Caco-2 (cell line): ENCODE measurements around the gene RALGAPA2. TPM values are rescaled to one million over a fixed set of nuclear protein-coding genes. Genes with fewer than 3 reads are reported as not detected.

ENCODE experiments used
- BruUV-seq: library from RNA; stranded (reverse); fragments of 400-500 nt; replicated peaks from 2 replicates; lab custom pipeline; 2021; lab: Mats Ljungman, UMichigan
- CTCF ChIA-PET: fragments of 300-600 bp; sonication (Branson Sonifier 250); formaldehyde crosslinking; loops from one replicate; lab custom pipeline; 2022; ENCODE audit warnings: antibody characterized with exemption; lab: Charles Lee
- POLR2A ChIA-PET: fragments of 300-600 bp; sonication (Branson Sonifier 250); formaldehyde crosslinking; loops from one replicate; lab custom pipeline; 2022; ENCODE audit warnings: antibody characterized with exemption; lab: Charles Lee
- DNase-seq, 2 experiments: peaks; one replicate each; pipeline versions ENCODE4 v3.0.0 to v3.0.0-alpha.2; 2020 to 2022
- H3K27me3 ChIP-seq: replicated peaks from 2 replicates; pipeline ENCODE4 v1.6.0; 2011; ENCODE audit warnings: low read length; ENCODE audit not compliant: control insufficient read depth, insufficient read depth
- H3K36me3 ChIP-seq: 2 replicates; pipeline ENCODE4 v1.5.1; 2011; ENCODE audit warnings: low read length; ENCODE audit not compliant: control insufficient read depth, insufficient read depth
- H3K4me1 ChIP-seq: fragments of 250-450 bp; sonication (Bioruptor Pico); 2 replicates; pipeline ENCODE4 v1.5.1; 2020; ENCODE audit warnings: mild to moderate bottlenecking
- H3K4me3 ChIP-seq: 2 replicates; pipeline ENCODE4 v1.5.1; 2011; ENCODE audit warnings: low read depth, mild to moderate bottlenecking, control low read depth, low read length
- H3K9me3 ChIP-seq: fragments of 250-450 bp; sonication (Bioruptor Pico); 2 replicates; pipeline ENCODE4 v1.5.1; 2020; ENCODE audit warnings: mild to moderate bottlenecking, moderate library complexity
- H3K27ac Mint-ChIP-seq: one replicate; pipeline ENCODE4 v1.8.0; 2022; ENCODE audit warnings: mixed read lengths; ENCODE audit not compliant: unreplicated experiment
- H3K27me3 Mint-ChIP-seq: one replicate; pipeline ENCODE4 v1.8.0; 2022; ENCODE audit warnings: mixed read lengths; ENCODE audit not compliant: insufficient read depth, unreplicated experiment
- H3K36me3 Mint-ChIP-seq: one replicate; pipeline ENCODE4 v1.8.0; 2022; ENCODE audit warnings: mild to moderate bottlenecking, mixed read lengths; ENCODE audit not compliant: insufficient read depth, unreplicated experiment
- H3K4me1 Mint-ChIP-seq: one replicate; pipeline ENCODE4 v1.8.0; 2022; ENCODE audit warnings: low read depth, mixed read lengths; ENCODE audit not compliant: unreplicated experiment
- H3K4me3 Mint-ChIP-seq: one replicate; pipeline ENCODE4 v1.8.0; 2022; ENCODE audit warnings: mild to moderate bottlenecking, moderate library complexity, mixed read lengths; ENCODE audit not compliant: unreplicated experiment
- H3K9me3 Mint-ChIP-seq: one replicate; pipeline ENCODE4 v1.8.0; 2022; ENCODE audit warnings: mixed read lengths; ENCODE audit not compliant: unreplicated experiment
- CTCF ChIP-seq, 2 experiments: fragments of 200-600 bp in 1 of 2; IDR thresholded peaks; 1 replicate in 1 of 2; 2 replicates in 1 of 2; pipeline versions ENCODE4 v1.5.1 to v1.8.0; 2011 to 2022; ENCODE audit warnings: antibody characterized with exemption in 1 of 2, control low read depth in 1 of 2, inconsistent platforms in 1 of 2, low read depth in 1 of 2, low read length in 1 of 2, mild to moderate bottlenecking in 1 of 2, moderate library complexity in 1 of 2; ENCODE audit not compliant: insufficient read depth in 1 of 2, severe bottlenecking in 1 of 2, unreplicated experiment in 1 of 2
- intact Hi-C: fragments of 100-400 bp; cut with micrococcal nuclease; formaldehyde crosslinking; loops from one replicate; pipeline ENCODE4 v1.10.0; 2022; ENCODE audit not compliant: unreplicated experiment
- total RNA-seq: library from RNA; stranded (reverse); gene quantifications from 2 replicates; pipeline ENCODE4 v1.2.3, GENCODE V29; 2022

The RALGAPA2 gene
- total RNA-seq, 1 experiment from 2014 or later, result 17.3 TPM

- ChIA-PET POLR2A (no interaction called here), CTCF (no interaction called here)
- no peak for TF ChIP-seq CTCF (IDR thresholded peaks at IDR 0.05; ENCODE audit: insufficient read depth in 1 of 2, low read depth in 1 of 2, low read length in 1 of 2, severe bottlenecking in 1 of 2, unreplicated experiment in 1 of 2)
- intact Hi-C loops, result no loop called here
- Mint-ChIP-seq H3K27ac (no peak overlapping the region), H3K4me3 (no peak overlapping the region), H3K27me3 (no peaks in the 10 kb centered on the region), H3K4me1 (no peaks in the 10 kb centered on the region), H3K9me3 (no peaks in the 10 kb centered on the region), H3K36me3 (peaks cover 13% of the 10 kb centered on the region)
- Histone ChIP-seq H3K4me1 (no peaks in the 10 kb centered on the region), H3K36me3 (peaks cover 3% of the 10 kb centered on the region; the same call in 1 of the 2 replicates), H3K27me3 (no peaks in the 10 kb centered on the region), H3K9me3 (no peaks in the 10 kb centered on the region), H3K4me3 (no peak overlapping the region)
- no TSS peak for BruUV-seq
- DNase-seq, result no peak
These were observed 73.6 kb downstream of the RALGAPA2 start for GRCh38 chr20:20638878-20639277.

GRCh38 chr20:20637998-20638725 lies 74.3 kb downstream of the RALGAPA2 start:
- Mint-ChIP-seq H3K36me3 (peaks cover 13% of the 10 kb centered on the region), H3K4me1 (no peaks in the 10 kb centered on the region), H3K4me3 (no peak overlapping the region), H3K27me3 (no peaks in the 10 kb centered on the region), H3K9me3 (no peaks in the 10 kb centered on the region), H3K27ac (no peak overlapping the region)
- H3K4me1 ChIP-seq, result no peaks in the 10 kb centered on the region
- peaks cover 3% of the 10 kb centered on the region; the same call in 1 of the 2 replicates for H3K36me3 ChIP-seq
- no peak for TF ChIP-seq CTCF (IDR thresholded peaks at IDR 0.05; ENCODE audit: insufficient read depth in 1 of 2, low read depth in 1 of 2, low read length in 1 of 2, severe bottlenecking in 1 of 2, unreplicated experiment in 1 of 2)
- ChIA-PET CTCF (no interaction called here), POLR2A (no interaction called here)
- H3K4me3 ChIP-seq, result no peak overlapping the region
- DNase-seq, result no peak
- no peaks in the 10 kb centered on the region for H3K27me3 ChIP-seq
- intact Hi-C loops, result no loop called here
- H3K9me3 ChIP-seq, result no peaks in the 10 kb centered on the region
- no TSS peak for BruUV-seq

GRCh38 chr20:20635006-20635405 lies 77.4 kb downstream of the RALGAPA2 start:
- no TSS peak for BruUV-seq
- Histone ChIP-seq H3K4me1 (no peaks in the 10 kb centered on the region), H3K36me3 (peaks cover 4% of the 10 kb centered on the region; the same call in 1 of the 2 replicates), H3K4me3 (no peak overlapping the region), H3K9me3 (no peaks in the 10 kb centered on the region), H3K27me3 (no peaks in the 10 kb centered on the region)
- no peak for TF ChIP-seq CTCF (IDR thresholded peaks at IDR 0.05; ENCODE audit: insufficient read depth in 1 of 2, low read depth in 1 of 2, low read length in 1 of 2, severe bottlenecking in 1 of 2, unreplicated experiment in 1 of 2)
- H3K27me3 Mint-ChIP-seq, result no peaks in the 10 kb centered on the region
- intact Hi-C loops, result no loop called here
- no peaks in the 10 kb centered on the region for H3K9me3 Mint-ChIP-seq
- H3K27ac Mint-ChIP-seq, result no peak overlapping the region
- DNase-seq, result no peak
- ChIA-PET CTCF (no interaction called here), POLR2A (no interaction called here)
- H3K36me3 Mint-ChIP-seq, result peaks cover 11% of the 10 kb centered on the region
- no peak overlapping the region for H3K4me3 Mint-ChIP-seq
- no peaks in the 10 kb centered on the region for H3K4me1 Mint-ChIP-seq
